GM18909 (cell line): ENCODE data around the gene GNGT2.
A peak's percentile ranks its signal among the peaks of the same experiment; 100 is the strongest.

Experiments
- ATAC-seq: cut with Tn5 transposase; IDR thresholded peaks from one replicate; pipeline ENCODE4 v1.9.1; 2021; ENCODE audit warnings: mild to moderate bottlenecking; ENCODE audit not compliant: unreplicated experiment, poor library complexity

The GNGT2 gene

DNA sequence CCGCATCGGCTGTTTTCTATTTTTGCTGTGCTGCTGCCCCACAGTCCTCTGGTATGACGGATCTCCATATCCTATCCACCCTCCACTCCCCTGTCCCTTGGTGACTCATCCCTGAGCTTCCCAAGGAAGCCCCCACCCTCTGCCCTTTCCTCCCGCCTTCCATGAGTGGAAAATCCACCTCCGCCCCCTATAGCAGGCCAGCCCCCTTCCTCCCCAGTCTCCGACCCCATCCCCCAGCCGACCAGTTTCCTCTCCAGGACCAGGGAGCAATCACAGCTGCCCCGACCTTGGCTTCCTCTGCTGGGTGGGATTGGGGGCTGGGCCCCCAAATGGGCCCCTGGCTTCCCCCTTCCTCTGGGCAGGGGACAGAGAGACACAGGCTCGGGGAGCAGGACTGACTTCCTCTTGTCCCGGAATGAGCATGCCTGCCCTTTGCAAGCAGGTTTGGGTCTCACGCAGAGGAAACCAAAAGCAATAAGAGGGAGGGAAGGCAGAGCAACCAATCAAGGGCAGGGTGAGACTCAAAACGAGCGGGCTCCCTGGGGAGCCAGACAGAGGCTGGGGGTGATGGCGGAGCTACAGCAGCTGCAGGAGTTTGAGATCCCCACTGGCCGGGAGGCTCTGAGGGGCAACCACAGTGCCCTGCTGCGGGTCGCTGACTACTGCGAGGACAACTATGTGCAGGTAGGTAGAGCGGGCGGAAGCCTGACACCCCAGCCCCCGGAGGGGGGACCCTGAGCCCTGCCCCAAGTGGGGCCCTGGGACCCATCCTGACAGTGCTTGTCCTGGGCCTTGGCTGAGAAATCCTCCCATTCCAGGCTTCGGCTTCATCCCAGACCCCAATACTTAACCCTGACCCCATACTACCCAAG, at the start of gene GNGT2, which contains the start of gene ABI3:
GNGT2 (minus strand) TSS at position 417 of the 872 bp plus-strand sequence. CDS start 3,152 bp downstream, outside the sequence.
ABI3 (plus strand) TSS at position 550 of the 872 bp plus-strand sequence; CDS start at position 568, 18 bp downstream.
- ATAC-seq: peak; percentile 82

DNA sequence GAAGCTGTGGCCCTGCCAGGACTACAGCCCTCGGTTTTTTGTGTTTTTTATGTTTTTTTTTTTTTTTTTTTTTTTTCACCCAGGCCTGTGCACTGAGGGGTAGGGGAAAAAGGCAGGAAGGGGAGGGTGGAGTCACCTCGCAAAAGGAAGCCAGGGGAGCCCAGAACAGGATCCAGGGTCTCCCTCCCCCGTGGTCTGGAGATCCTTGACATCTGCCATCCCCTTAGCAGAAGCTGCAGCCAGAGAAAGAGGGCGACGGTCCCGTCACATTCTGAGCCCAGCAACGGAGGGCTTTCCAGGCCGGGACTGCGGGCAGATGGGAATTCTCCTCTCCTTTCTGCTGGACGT, 49.3 kb upstream of the GNGT2 start:
- no peak for ATAC-seq

DNA sequence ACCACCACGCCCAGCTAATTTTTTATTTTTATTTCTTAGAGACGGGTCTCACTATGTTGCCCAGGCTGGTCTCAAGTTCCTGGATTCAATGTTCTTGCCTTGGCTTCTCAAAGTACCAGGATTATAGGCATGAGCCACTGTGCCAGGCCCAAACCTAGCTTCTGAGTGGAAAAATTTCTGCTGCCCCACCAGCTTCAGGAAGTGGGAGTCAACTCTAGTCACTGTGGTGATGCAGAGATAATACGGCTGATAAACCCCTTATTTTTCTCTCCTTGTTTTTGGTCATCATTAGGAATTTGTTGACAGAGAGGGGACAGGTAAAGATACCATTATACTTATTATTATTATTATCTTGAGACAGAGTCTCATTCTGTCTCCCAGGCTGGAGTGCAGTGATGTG, 48.0 kb upstream of the GNGT2 start:
- ATAC-seq: no peak

DNA sequence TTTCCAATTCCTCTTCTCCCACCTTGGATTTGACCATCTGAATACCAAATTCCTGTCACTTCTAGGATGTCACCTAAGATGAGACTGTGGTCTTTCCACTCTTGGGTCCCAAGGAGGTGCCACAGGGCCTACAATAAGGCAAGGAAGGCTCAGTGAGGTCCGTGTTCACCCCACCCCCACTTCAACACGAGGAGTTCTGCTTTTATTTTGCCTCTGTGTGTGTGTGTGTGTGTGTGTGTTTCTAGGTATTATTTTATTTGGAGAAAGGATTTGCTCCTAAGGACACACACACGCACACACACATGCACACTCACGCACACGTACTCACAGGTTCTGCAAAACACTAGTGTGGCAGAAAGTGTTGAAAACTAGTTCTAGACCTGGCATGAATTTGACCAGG, 44.8 kb upstream of the GNGT2 start:
- ATAC-seq: no peak

DNA sequence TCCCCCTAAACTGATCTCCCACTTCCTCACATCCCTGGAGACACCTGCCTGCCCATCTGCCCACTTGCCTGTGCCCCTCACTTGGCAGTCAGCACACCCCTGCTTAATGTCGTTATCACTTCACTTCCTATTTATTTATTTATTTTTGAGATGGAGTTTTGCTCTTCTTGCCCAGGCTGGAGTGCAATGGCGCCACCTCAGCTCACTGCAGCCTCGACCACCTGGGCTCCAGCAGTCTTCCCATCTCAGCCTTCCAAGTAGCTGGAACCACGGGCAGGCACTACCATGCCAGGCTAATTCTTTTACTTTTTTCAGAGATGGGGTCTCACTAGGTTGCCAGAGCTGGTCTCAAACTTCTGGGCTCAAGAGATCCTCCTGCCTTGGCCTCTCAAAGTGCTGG, 43.7 kb upstream of the GNGT2 start:
- no peak for ATAC-seq

DNA sequence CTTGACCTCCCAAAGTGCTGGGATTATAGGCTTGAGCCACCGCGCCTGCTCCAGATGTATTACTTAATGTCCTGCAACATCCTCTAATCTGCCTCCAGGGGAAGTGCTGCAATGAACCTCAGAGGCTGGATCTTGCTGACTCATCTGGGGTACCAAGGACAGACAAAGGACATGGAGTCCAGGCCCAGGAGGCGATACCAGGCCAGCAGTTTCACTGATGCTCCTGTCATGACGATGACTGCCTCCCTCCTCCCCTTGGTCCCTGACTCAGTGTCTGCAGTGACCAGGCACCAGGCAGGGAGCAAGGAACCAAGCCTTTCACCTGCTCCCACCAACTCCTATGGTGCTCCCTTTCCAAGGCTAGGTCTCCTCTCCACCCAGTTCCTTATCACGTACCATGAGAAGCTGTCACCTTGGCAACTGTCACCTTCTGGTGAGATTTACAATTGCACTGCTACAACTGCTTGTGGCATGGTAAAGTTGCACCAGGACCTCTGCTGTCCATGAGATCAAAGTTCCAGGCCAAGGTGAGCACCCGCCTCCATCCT, 41.8 kb upstream of the GNGT2 start:
- ATAC-seq: no peak

DNA sequence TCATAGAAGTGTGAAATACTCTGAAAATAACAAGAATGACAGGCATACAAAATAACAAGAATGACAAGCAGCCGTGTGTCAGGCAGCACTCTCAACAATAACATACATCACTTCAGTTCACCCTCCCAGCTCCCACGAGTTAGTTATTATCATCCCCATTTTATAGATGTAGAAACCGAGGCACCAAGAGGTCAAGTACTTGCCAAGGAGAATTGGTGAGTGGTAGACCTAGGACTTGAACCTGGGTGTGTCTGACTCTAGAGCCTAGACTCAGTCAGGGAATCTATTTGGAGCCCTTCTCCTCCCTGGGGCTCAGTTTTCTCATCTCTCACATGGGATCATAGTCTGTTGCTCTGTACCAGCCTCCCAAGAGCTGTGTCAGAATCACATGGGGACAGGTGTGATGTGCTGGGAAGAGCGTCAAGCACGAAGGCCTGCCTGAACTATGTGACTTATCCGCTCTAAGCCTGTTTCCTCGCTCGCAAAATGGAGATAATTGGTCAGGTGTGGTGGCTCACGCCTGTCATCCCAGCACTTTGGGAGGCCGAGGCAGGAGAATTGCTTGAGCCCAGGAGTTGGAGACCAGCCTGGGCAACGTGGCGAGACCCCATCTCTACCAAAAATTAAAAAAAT, 39.6 kb upstream of the GNGT2 start:
- ATAC-seq: no peak

DNA sequence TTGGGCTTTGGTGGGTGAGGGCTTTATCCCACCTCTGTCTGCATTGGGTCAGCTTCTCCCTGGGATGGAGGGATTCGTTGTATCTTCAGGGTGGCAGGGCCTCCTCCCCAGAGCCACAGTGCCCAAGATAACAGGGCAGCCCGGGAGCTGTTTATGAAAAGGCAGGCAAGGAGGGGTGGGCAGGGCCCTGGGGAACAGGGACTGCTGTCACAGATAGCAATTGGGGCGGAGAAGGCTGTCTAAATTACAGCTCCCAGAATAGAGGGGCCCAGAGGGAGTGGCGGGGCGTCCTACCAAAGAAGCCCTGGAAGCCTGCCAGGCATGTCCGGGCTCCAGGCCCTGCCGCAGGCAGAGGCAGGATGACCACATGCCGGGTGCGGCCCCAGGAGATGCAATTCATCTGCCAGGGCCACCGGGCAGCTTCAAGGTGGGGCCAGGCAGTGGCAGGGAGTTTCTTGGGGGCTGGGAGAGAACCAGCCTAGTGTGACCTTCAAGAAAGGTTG, 39.0 kb upstream of the GNGT2 start:
- no peak for ATAC-seq

DNA sequence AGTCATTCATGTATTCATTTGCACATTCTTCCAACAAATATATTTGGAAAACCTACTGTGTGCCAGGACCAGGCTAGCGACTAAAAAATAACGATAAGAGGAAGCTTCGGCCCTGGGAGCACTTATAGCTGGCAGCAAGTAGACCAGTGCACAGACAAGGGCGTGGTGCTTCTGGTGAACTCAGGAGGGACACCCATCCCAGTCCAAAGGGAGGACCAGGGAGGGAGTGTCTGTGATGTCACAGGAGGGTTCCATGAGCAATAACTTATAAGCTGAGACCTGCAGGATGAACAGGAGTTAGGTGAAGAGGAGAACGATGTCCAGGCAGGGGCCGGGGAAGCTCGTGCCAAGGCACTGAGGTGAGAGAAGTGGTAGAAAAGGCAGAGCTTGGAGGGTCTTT, 37.6 kb upstream of the GNGT2 start:
- no peak for ATAC-seq

DNA sequence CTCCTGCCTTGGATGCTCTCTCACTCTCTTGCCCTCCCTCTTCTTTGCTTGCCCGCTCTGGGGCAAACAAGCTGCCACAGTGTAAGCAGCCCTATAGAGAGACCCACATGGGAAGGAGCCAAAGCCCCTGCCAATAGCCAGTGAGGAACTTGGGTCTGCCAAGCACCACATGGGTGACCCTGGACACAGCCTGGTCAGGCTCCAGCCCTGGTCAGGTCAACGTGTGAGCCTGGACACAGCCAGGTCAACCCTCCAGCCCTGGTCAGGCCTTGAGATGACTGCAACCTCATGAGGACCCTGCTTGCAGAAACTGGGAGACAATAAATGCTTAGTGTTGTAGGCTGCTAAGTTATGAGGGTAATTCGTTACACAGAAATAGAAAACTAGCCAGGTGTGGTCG, 34.5 kb upstream of the GNGT2 start:
- ATAC-seq: no peak

DNA sequence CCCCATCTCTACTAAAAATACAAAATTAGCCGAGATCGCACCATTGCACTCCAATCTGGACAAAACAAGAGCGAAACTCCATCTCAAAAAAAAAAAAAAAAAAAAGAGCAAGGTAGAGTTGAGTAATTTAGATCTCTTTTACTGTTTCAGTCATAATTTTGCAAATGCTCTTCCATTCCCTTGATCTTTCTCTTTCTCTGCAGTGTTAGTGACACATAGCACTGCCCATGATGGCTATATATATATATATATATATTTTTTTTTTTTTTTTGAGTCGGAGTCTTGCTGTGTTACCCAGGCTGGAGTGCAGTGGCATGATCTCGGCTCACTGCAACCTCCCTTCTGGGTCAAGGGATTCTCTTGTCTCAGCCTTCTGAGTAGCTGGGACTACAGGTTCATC, 32.4 kb upstream of the GNGT2 start:
- ATAC-seq: no peak

DNA sequence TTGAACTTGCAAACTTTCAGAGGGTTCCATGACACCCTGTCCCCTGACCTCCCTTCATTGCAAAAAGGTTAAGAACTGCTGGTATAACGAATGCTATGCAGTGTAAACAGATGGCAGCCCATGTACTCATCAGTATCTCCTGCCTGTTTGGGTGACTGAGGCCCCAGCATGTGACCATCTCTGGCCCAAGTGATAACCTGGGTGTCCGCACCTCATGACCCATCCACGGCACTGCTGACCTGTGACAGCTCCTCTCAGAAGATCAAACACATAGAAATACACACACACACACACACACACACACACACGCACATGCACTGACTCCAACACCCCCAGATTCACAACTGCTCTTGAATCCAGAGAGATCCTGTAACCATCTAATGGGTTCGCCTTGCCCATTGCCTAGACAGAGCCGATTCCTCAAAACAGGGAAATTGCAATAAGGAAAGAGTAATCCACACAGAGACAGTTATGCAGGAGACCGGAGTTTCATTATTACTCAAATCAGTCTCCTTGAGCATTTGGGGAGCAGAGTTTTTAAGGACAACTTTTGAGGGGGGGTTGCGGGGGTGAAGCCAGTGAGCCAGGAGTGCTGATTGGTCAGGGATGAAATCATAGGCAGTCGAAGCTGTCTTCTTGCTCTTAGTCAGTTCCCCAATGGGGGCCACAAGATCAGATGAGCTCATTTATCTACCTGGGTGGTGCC, 31.5 kb upstream of the GNGT2 start:
- no peak for ATAC-seq

DNA sequence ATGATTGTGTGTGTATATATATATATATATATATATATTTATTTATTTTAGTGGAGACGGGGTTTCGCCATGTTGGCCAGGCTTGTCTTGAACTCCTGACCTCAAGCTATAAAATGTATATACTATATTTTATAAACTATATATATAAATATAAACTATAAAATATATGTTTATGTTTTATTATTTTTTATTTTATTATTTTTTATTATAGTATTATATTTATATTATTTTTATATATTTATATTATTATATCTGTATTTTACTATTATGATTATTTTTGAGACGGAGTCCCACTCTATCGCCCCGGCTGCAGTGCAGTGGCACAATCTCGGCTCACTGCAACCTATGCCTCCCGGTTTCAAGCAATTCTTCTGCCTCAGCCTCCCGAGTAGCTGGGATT, 30.7 kb upstream of the GNGT2 start:
- ATAC-seq: no peak

DNA sequence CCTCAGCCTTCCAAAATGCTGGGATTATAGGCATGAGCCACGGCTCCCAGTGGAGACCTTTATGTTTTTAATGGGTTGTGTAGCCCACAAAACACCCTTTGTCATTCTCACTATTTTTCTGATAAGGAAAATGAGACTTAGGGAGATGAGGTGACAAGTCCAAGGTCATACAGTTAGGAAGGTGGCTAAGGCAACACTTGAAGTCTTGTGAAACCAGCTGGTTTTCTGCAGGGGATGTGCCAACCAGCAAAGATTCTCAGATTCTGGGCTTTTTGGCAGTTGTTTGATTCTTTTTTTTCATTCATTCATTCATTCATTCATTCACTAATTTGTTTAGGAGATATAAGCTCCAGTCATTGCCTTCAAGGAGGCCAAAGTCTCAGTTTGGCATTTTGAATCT, 30.2 kb upstream of the GNGT2 start:
- ATAC-seq: no peak

DNA sequence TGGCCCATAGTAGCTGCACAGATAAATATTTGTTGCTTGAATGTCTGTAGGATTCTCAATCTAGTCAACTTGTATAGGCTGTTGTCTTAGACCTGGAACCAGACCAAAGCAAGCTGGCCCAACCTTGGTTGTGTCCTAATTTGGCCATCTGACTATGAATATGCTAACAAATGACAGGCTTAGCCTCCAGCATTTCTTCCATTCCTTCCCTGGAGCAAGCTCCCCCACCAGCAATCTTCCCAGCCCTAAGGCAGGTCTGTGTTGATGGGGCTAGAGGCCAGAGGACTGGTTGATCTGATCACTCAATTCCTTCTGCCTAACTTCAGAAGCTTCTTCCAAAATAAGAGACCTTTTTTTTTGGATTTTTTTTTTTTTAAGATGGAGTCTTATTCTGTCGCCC, 29.6 kb upstream of the GNGT2 start:
- ATAC-seq: no peak

DNA sequence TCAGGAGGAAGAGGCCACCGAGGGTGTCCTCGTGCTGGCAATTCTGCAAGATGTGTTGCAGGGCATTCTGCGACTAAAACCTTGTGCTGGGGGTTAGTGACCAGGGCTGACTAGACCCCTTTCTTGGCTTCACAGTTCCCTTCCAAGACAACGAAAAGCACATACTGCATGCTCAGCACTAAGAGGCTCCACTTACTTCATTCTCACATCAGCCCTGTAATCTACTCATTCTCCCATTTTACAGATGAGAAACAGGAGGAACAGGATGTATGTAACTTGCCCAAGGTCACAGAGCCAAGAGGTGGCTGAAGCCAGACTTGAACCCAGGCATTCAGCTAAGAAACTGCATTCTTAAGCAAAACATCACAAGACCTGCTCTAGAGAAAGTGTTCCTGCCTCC, 25.5 kb upstream of the GNGT2 start:
- ATAC-seq: no peak

DNA sequence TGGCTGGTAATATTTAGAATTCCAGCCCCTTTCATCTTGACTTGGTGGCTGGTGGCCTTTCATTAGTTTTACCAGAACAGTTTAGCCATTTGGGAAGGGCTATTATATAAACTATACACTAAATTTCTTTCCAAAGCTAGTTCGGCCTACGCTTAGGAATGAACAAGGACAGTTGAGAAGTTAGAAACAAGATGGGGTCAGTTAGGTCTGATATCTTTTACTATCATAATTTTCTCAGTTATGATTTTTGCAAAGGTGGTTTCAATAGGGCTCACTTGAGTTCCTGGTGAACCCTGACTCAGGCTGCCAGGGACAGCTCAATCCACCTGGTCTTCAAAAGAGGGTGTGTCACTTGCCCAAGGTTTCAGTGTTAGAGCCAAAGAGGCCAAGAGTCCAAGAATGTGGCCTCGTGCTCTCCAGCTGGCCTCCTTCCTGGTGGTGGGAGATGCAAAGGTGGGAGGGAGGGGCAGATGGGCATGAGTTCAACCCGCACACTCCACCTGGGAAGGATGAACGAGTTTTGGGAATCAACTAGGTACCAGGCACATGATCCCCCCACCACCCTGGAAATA, 24.2 kb upstream of the GNGT2 start:
- no peak for ATAC-seq

DNA sequence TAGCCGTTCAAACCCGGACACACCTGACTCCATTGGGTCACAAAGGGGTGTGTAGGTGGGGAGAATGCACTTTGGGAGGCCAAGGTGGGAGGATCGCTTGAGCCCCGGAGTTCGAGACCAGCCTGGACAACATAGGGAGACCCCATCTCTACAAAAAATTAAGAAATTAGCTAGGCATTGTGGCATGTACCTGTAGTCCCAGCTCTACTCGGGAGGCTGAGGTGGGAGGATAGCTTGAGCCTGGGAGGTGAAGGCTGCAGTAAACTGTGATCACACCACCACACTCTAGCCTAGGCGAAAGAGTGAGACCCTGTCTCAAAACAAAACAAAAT, 21.2 kb upstream of the GNGT2 start:
- no peak for ATAC-seq

DNA sequence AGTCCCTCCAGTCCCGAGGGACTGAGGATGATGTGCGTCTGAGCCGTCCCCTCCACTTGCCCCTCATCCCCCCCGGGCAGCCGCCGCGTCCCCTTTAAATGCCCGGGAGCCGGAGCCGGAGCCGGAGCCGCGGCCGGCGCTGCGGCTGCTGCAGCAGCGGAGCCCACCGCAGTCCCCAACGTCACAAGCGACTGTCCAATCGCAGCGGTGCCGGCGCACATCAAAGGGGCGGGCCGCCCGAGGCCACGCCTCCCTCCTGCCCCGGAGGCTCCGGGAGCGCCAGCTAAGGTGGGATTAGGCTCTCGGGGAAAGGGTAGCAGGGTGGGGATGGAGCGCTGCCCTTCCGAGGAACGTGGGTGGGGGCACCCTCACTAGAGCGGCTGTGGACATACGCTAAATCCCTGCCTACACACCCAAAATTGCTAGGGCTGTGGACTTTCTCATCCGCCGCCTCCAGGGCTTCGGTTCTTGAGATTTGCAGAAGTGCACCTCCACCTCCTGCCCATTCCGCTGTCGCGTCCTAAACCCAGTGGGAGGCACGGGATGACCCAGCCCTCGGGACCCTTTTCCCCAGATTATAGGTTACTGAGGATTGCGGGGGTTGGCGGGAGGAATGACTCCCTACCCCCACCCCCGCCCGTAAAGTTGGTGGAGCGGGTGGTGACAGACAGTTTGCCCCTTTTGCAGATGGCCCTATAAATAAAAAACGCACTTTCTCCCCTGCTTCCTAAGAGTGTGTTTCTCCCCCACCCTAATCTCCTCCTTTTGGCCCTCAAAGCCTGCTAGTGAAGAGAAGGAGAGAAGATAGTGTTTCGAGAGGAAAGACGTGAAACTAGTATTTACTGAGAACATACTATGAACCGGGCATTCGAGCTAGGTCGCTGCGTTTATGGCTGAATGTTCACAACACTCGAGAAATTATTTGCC, 20.5 kb upstream of the GNGT2 start, which contains the start of gene PHOSPHO1:
PHOSPHO1 (minus strand) TSS at position 152 of the 927 bp plus-strand sequence. CDS start 4,096 bp downstream, outside the sequence.
- ATAC-seq: peak; percentile 86
